ENCODE measurements around the gene ADGRV1.
"Not testable (repeated sequence)": the region's sequence is repeated elsewhere in the genome, so short reads cannot be mapped to it uniquely, and the experiment has no call there.

Gene ADGRV1

DNA sequence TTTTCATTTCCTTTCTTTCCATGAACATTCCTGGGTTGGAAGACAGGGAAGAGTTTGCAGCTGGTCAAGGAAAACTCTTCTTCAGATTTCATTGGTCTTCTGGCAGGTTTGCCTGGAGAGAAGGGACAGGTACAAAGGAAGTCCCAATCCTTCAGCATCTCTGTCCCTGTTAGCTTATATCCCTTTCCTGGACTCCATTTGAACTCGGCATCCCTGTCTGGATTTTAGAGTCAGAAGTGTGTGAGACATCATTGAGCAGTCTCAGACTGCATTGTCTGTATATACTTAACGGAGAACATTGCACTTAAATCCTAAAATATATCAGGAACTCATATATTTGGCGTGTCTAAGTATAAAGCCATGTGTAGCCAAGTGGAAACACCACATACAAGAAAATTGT is 54.9 kb downstream of the ADGRV1 start:
- TF ChIP-seq CTCF (IDR thresholded peaks at IDR 0.05; ENCODE audit: low read depth, low read length, missing control alignments): no peak
- no peak for DNase-seq (ENCODE audit: extremely low read depth, low read depth)
- H3K4me3 ChIP-seq (replicated peaks; ENCODE audit: low read depth, low read length): no peak overlapping the region

DNA sequence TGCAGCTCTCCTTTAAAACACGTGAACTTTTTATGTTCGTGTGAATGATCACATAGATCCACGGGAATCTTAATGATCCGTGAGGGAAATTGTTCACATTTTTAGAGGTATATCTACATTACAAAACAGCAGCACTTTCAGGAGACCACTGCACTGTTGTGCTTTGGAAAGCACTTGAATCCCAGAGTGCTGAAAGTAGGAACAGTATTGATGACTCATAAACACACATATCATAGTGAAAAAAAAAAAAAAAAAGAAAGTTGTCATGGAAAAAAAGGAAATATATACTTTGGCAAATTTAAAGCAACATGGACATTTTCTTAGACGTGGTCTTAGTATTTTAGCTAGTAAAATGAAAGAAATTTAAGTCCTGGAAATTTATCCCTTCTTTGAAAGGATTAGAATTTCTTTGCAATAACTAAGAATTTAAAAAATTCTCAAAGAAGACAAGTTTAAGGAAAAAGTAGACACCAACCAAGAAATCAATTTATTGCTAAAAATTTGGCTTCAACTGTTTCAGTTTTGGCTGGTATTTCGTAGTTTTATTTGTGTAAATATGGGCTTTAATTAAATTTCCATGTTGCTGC is 55.4 kb downstream of the ADGRV1 start:
- TF ChIP-seq CTCF (IDR thresholded peaks at IDR 0.05; ENCODE audit: low read depth, low read length, missing control alignments): no peak
- DNase-seq (ENCODE audit: extremely low read depth, low read depth): no peak

GRCh38 chr5:90615355-90615754 is 56.8 kb downstream of the ADGRV1 start:
- no peak for DNase-seq (ENCODE audit: extremely low read depth, low read depth)
- no peak for TF ChIP-seq CTCF (IDR thresholded peaks at IDR 0.05; ENCODE audit: low read depth, low read length, missing control alignments)
- no peak overlapping the region for H3K4me3 ChIP-seq (replicated peaks; ENCODE audit: low read depth, low read length)

More for the DNA sequence above, 55.4 kb downstream of the ADGRV1 start:
- H3K4me3 ChIP-seq (replicated peaks; ENCODE audit: low read depth, low read length): no peak overlapping the region

- no peak for TF ChIP-seq CTCF (IDR thresholded peaks at IDR 0.05; ENCODE audit: low read depth, low read length, missing control alignments)
- no peak for DNase-seq (ENCODE audit: extremely low read depth, low read depth)
- no peak overlapping the region for H3K4me3 ChIP-seq (replicated peaks; ENCODE audit: low read depth, low read length)
These were observed 59.5 kb downstream of the ADGRV1 start for GRCh38 chr5:90618071-90618470.

GRCh38 chr5:90619762-90620161 is 61.2 kb downstream of the ADGRV1 start:
- not testable (repeated sequence) for DNase-seq (ENCODE audit: extremely low read depth, low read depth); H3K4me3 ChIP-seq (replicated peaks; ENCODE audit: low read depth, low read length)

DNA sequence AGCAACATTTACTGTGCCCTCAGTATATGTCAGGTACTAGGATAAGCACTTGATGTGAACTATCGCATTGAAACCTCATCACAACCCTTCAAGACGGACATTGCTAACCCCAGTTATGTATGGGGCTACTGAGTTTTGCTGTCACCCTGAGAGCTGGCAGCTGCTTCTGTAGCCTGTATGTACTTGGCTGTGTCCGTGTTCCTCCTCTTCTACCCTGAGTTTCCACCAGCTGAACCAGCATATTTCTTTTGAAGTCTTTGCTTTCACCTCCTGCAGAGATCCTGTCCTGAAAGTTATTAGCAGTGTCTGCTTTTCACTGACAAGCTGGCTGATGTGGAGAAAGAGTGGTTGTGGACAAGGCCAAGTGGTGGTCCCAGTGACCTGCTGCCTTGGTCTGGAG is 63.3 kb downstream of the ADGRV1 start:
- DNase-seq (ENCODE audit: extremely low read depth, low read depth): no peak
- no peak for TF ChIP-seq CTCF (IDR thresholded peaks at IDR 0.05; ENCODE audit: low read depth, low read length, missing control alignments)
- no peak overlapping the region for H3K4me3 ChIP-seq (replicated peaks; ENCODE audit: low read depth, low read length)

DNA sequence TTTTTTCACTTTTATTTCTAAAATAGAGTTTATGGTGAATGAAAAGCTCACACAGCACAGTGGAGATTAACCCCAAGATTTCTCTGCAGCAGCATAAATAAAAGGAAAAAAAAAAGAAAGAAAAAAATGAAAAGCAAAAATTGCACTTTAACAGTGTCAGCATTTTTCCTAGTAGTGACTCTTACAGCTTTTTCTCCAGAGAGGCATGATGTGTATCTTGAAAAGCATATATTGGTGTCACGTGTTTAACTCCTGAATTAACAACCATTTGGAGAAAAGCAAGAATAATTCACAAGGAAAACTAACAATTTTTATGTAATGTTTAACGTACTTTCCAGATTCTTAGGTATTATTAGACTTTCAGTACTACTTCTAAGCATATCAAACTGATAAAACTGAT is 67.9 kb downstream of the ADGRV1 start:
- no peak overlapping the region for H3K4me3 ChIP-seq (replicated peaks; ENCODE audit: low read depth, low read length)
- DNase-seq (ENCODE audit: extremely low read depth, low read depth): no peak
- TF ChIP-seq CTCF (IDR thresholded peaks at IDR 0.05; ENCODE audit: low read depth, low read length, missing control alignments): no peak
